ENCODE results near the gene PDE3B. TPM values are rescaled to one million over a fixed set of nuclear protein-coding genes. Genes with fewer than 3 reads are reported as not detected.
A peak's percentile ranks its signal among the peaks of the same experiment; 100 is the strongest.
"Not testable (repeated sequence)": the region's sequence is repeated elsewhere in the genome, so short reads cannot be mapped to it uniquely, and the experiment has no call there.

PDE3B gene
- total and polyA plus RNA-seq, 7 experiments from 2014 or later, result 49.7 to 268 (median 139) TPM

GRCh38 chr11:14883683-14884082 is 240.1 kb downstream of the PDE3B start:
- CTCF ChIA-PET; DNase-seq; H3K4me1 ChIP-seq (ENCODE audit: control insufficient read depth in 2 of 2, insufficient read depth in 2 of 2, low read length in 2 of 2); H3K9me3 ChIP-seq (ENCODE audit: control insufficient read depth in 2 of 3, low read length in 3 of 3); H3K27ac ChIP-seq (ENCODE audit: low read depth, low read length); POLR2A ChIA-PET; intact Hi-C loops (cut with micrococcal nuclease); H3K4me3 Mint-ChIP-seq; H3K27me3 Mint-ChIP-seq; H3K4me3 ChIP-seq (ENCODE audit: low read length); ATAC-seq; H3K27me3 ChIP-seq (ENCODE audit: control insufficient read depth in 2 of 2, insufficient read depth in 2 of 2, low read length in 2 of 2); H3K27ac Mint-ChIP-seq: not testable (repeated sequence)
- peaks cover 0 to 10% (median 3%) of the 10 kb centered on the region in 3 experiments for H3K36me3 ChIP-seq (ENCODE audit: control insufficient read depth in 2 of 3, insufficient read depth in 3 of 3, low read length in 3 of 3)
- Mint-ChIP-seq H3K36me3 (peaks cover 13 to 57% (median 38%) of the 10 kb centered on the region in 5 donors), H3K9me3 (peaks cover 3 to 20% (median 7%) of the 10 kb centered on the region in 11 donors), H3K4me1 (peaks cover 20 to 47% (median 38%) of the 10 kb centered on the region in 7 donors)

DNA sequence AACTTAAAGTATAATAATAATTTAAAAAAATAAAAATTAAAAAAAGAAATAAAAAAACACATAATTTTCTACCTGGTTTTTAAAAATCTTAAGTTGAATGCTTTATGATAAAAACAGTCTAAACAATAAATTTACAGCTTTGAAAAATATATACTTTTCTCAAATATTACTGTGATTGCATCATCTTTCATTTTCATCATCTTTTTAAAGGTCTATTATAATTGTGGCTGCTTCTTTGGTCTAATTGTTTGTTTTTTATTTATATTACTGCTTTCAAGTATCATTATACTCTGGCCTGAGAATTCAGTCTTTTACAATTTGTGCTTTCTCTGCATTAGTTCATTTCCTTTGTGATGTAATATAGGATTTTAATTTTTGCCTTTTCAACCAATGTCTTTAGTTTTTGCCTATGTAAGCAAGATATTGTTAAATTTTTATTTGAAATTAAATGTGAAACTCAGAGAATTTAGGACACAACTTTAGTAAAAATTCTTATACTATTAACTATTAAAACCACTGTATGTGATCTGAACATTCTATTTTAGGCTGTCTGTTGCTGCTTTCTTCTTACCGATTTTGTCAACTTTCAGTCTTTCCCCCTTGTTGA is 241.2 kb downstream of the PDE3B start:
- intact Hi-C loops (cut with micrococcal nuclease), result no loop called here
- Mint-ChIP-seq H3K36me3 (peaks cover 13 to 59% (median 32%) of the 10 kb centered on the region in 5 donors), H3K9me3 (peaks cover 3 to 20% (median 7%) of the 10 kb centered on the region in 11 donors), H3K4me3 (no peak overlapping the region), H3K27me3 (no peaks in the 10 kb centered on the region), H3K4me1 (peaks cover 20 to 58% (median 48%) of the 10 kb centered on the region in 7 donors), H3K27ac (peak overlapping the region in 3 of 9 donors; percentile 4 to 53 (median 18))
- POLR2A ChIA-PET, result interaction anchor here (1.2 kb wide), 1 partner anchor 8 kb away, joined by 4 read pairs; no protein-coding TSS in a partner anchor
- DNase-seq (no peak), ATAC-seq (no peak)
- Histone ChIP-seq H3K27me3 (ENCODE audit: control insufficient read depth in 2 of 2, insufficient read depth in 2 of 2, low read length in 2 of 2) (no peaks in the 10 kb centered on the region), H3K27ac (ENCODE audit: low read depth, low read length) (no peak overlapping the region), H3K4me3 (ENCODE audit: low read length) (no peak overlapping the region), H3K9me3 (ENCODE audit: control insufficient read depth in 2 of 3, low read length in 3 of 3) (no peaks in the 10 kb centered on the region), H3K4me1 (ENCODE audit: control insufficient read depth in 2 of 2, insufficient read depth in 2 of 2, low read length in 2 of 2) (peaks cover 0 to 17% of the 10 kb centered on the region in 2 donors), H3K36me3 (ENCODE audit: control insufficient read depth in 2 of 3, insufficient read depth in 3 of 3, low read length in 3 of 3) (peaks cover 0 to 10% (median 3%) of the 10 kb centered on the region in 3 experiments)
- CTCF ChIA-PET, result no interaction called here

DNA sequence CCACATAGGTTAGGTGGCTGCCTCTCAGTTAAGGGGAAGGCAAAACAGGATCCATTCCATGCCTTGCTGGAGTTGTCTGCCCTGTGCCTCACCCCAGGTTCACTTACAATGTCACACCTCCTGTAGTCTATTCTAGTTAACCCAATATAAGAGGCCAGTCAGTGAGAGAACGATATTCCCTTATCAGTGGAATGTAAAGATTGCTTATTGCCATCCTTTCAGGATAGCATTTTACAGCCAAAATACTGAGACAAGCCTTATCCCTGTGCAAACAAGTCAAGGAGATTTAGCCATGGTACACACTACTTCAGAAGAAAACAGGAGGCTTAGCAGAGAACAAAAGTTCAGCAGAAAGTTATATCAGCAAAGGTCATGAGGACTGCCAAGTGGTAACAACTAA is 242.9 kb downstream of the PDE3B start:
- Histone ChIP-seq H3K36me3 (ENCODE audit: control insufficient read depth in 2 of 3, insufficient read depth in 3 of 3, low read length in 3 of 3) (peaks cover 0 to 8% (median 0%) of the 10 kb centered on the region in 3 experiments), H3K9me3 (ENCODE audit: control insufficient read depth in 2 of 3, low read length in 3 of 3) (no peaks in the 10 kb centered on the region), H3K27me3 (ENCODE audit: control insufficient read depth in 2 of 2, insufficient read depth in 2 of 2, low read length in 2 of 2) (no peaks in the 10 kb centered on the region), H3K27ac (ENCODE audit: low read depth, low read length) (no peak overlapping the region), H3K4me1 (ENCODE audit: control insufficient read depth in 2 of 2, insufficient read depth in 2 of 2, low read length in 2 of 2) (peaks cover 3 to 27% of the 10 kb centered on the region in 2 donors), H3K4me3 (ENCODE audit: low read length) (no peak overlapping the region)
- Mint-ChIP-seq H3K4me3 (no peak overlapping the region), H3K27ac (peak overlapping the region in 5 of 9 donors; percentile 5 to 72 (median 26)), H3K36me3 (peaks cover 10 to 51% (median 19%) of the 10 kb centered on the region in 5 donors), H3K27me3 (no peaks in the 10 kb centered on the region), H3K9me3 (peaks cover 3 to 18% (median 7%) of the 10 kb centered on the region in 11 donors), H3K4me1 (peaks cover 25 to 72% (median 57%) of the 10 kb centered on the region in 7 donors)
- ATAC-seq (no peak), DNase-seq (no peak)
- intact Hi-C loops (cut with micrococcal nuclease), result loop anchor here in 1 of 2 donors (2.0 kb wide), 1 partner anchor 14 kb away; no protein-coding TSS in a partner anchor
- ChIA-PET POLR2A (no interaction called here), CTCF (interaction anchor here (2.0 kb wide), 1 partner anchor 20 kb away, joined by 7 read pairs; no protein-coding TSS in a partner anchor)

DNA sequence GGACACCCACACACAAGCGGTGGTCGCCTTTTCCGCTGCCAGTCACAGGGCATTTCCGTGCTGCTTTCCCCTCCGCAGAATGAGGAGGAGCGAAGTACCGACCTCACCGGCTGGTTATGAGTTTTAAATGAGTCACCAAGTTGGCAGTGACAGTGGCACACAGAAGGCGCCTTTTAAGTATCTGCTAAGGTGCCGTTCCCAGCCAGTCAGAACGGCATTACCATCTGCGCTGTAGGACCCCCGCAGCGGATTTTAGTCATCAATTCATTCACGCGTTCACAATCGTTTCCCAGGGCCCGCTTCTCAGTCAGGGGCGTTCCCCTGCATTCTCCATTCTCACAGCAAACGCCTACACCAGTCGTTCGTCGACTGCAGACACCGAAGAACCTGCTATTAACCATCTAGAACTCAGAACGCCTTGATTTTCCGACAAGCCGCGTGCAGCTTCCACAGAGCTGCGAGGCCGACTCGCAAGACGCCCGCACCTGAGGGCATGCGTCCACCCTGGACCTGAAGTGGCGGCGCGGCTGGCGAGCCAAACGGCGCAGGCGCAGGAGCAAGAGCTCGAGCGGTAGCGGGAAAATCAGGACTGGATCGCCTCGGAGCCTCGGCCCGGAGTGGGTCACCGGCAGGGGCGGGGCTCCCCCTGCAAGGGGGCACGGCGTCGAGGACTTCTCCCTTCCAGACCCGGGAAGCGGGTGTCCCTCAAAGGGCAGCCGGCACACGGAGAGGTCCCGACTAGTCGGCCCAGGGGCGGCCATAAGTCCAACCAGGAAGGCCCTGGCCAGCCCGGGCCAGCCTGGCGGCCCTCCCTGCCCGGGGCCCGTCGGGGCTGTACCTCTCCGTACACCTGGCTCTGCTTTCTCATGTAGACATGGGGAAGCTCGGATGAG is 247.8 kb downstream of the PDE3B start:
- ChIA-PET CTCF (interaction anchor here (0.5 to 2.4 kb wide), 7 partner anchors 9 to 425 kb away, joined by 3 to 23 read pairs (median 4); no protein-coding TSS in a partner anchor), POLR2A (interaction anchor here (0.5 to 3.6 kb wide), 21 partner anchors 10 to 1022 kb away, joined by 3 to 22 read pairs (median 4); partner anchors contain the start of genes COPB1 and PSMA1)
- Mint-ChIP-seq H3K27ac (peak overlapping the region; percentile 91 to 98 (median 96)), H3K9me3 (peaks cover 0 to 5% (median 0%) of the 10 kb centered on the region in 11 donors), H3K4me3 (peak overlapping the region; percentile 88 to 99 (median 96)), H3K27me3 (no peaks in the 10 kb centered on the region), H3K4me1 (peaks cover 23 to 72% (median 51%) of the 10 kb centered on the region in 7 donors), H3K36me3 (peaks cover 0 to 27% (median 0%) of the 10 kb centered on the region in 5 donors)
- DNase-seq (peak; percentile 83 to 91 (median 88)), ATAC-seq (peak; percentile 79)
- no peaks in the 10 kb centered on the region for H3K27me3 ChIP-seq (ENCODE audit: control insufficient read depth in 2 of 2, insufficient read depth in 2 of 2, low read length in 2 of 2)
- H3K4me3 ChIP-seq (ENCODE audit: low read length), result peak overlapping the region; percentile 83
- H3K4me1 ChIP-seq (ENCODE audit: control insufficient read depth in 2 of 2, insufficient read depth in 2 of 2, low read length in 2 of 2), result peaks cover 3 to 27% of the 10 kb centered on the region in 2 donors
- H3K9me3 ChIP-seq (ENCODE audit: control insufficient read depth in 2 of 3, low read length in 3 of 3), result no peaks in the 10 kb centered on the region
- H3K36me3 ChIP-seq (ENCODE audit: control insufficient read depth in 2 of 3, insufficient read depth in 3 of 3, low read length in 3 of 3), result no peaks in the 10 kb centered on the region
- H3K27ac ChIP-seq (ENCODE audit: low read depth, low read length), result peak overlapping the region; percentile 80
- intact Hi-C loops (cut with micrococcal nuclease), result loop anchor here (1.0 to 10.0 kb wide), 14 partner anchors 9 to 1615 kb away; partner anchors contain the start of genes COPB1 (in 2 of the 2), PSMA1 (in 2 of the 2), RRAS2 (in 2 of the 2) and BMAL1 (in 1 of the 2)

- no peaks in the 10 kb centered on the region for H3K27me3 Mint-ChIP-seq
These were observed 248.5 kb downstream of the PDE3B start, which contains the start of gene CYP2R1 for GRCh38 chr11:14892036-14892556. Gene CYP2R1 (minus strand): TSS chr11:14892231. CDS start chr11:14892205, 26 bp downstream.

More at GRCh38 chr11:14892036-14892556, 248.5 kb downstream of the PDE3B start, which contains the start of gene CYP2R1:
- H3K4me3 Mint-ChIP-seq, result peak within 1 kb of the TSS; percentile 88 to 99 (median 96)
- intact Hi-C loops (cut with micrococcal nuclease), result loop anchor here (1.0 to 10.0 kb wide), 7 partner anchors 8 to 1225 kb away; partner anchors contain the start of genes FAR1 (in 1 of the 2) and RRAS2 (in 1 of the 2)
- ChIA-PET CTCF (interaction anchor here (0.5 to 2.4 kb wide), 7 partner anchors 8 to 426 kb away, joined by 3 to 23 read pairs (median 4); no protein-coding TSS in a partner anchor), POLR2A (interaction anchor here (0.5 to 3.6 kb wide), 21 partner anchors 9 to 1023 kb away, joined by 3 to 22 read pairs (median 4); partner anchors contain the start of genes COPB1 and PSMA1)
- no peaks in the 10 kb centered on the region for H3K9me3 ChIP-seq (ENCODE audit: control insufficient read depth in 2 of 3, low read length in 3 of 3)
- no peaks in the 10 kb centered on the region for H3K36me3 ChIP-seq (ENCODE audit: control insufficient read depth in 2 of 3, insufficient read depth in 3 of 3, low read length in 3 of 3)
- H3K9me3 Mint-ChIP-seq, result peaks cover 0 to 5% (median 0%) of the 10 kb centered on the region in 11 donors
- H3K36me3 Mint-ChIP-seq, result peaks cover 0 to 21% (median 0%) of the 10 kb centered on the region in 5 donors
- peak; percentile 93 for ATAC-seq
- H3K4me1 ChIP-seq (ENCODE audit: control insufficient read depth in 2 of 2, insufficient read depth in 2 of 2, low read length in 2 of 2), result peaks cover 3 to 27% of the 10 kb centered on the region in 2 donors
- H3K27me3 ChIP-seq (ENCODE audit: control insufficient read depth in 2 of 2, insufficient read depth in 2 of 2, low read length in 2 of 2), result no peaks in the 10 kb centered on the region
- peak within 1 kb of the TSS; percentile 91 to 98 (median 96) for H3K27ac Mint-ChIP-seq
- peak in 8 of 9 donors; percentile 76 to 91 (median 89) for DNase-seq
- peaks cover 17 to 66% (median 44%) of the 10 kb centered on the region in 7 donors for H3K4me1 Mint-ChIP-seq
- peak within 1 kb of the TSS; percentile 83 for H3K4me3 ChIP-seq (ENCODE audit: low read length)
- H3K27ac ChIP-seq (ENCODE audit: low read depth, low read length), result peak within 1 kb of the TSS; percentile 80
